Esophagus muscularis mucosa (tissue), 4 donors: ENCODE results near the gene RAI14. TPM values are rescaled to one million over a fixed set of nuclear protein-coding genes. Genes with fewer than 3 reads are reported as not detected.

Experiments
- DNase-seq: peaks from one replicate; pipeline ENCODE4 v3.0.0-alpha.2; 2017; ENCODE audit errors: extremely low spot score
- H3K27ac ChIP-seq, 4 donors: fragments of 200-600 bp; sonication (generic); replicated peaks in 1 of 4; 1 replicate in 3 of 4; 2 replicates in 1 of 4; pipeline ENCODE4 v1.5.1; 2016 to 2019; ENCODE audit warnings: mild to moderate bottlenecking in 1 of 4
- H3K27me3 ChIP-seq, 4 donors: fragments of 200-600 bp; sonication (generic); one replicate each; pipeline versions ENCODE4 v1.5.1 to v1.6.0; 2016 to 2019
- H3K36me3 ChIP-seq, 4 donors: fragments of 200-600 bp; sonication (generic); one replicate each; pipeline ENCODE4 v1.5.1; 2016 to 2019
- H3K4me1 ChIP-seq, 4 donors: fragments of 200-600 bp; sonication (generic); one replicate each; pipeline ENCODE4 v1.5.1; 2016 to 2019
- H3K4me3 ChIP-seq, 4 donors: fragments of 200-600 bp; sonication (generic); 1 replicate in 2 of 4; 2 replicates in 2 of 4; pipeline ENCODE4 v1.5.1; 2016 to 2019; ENCODE audit warnings: mild to moderate bottlenecking in 4 of 4, moderate library complexity in 1 of 4
- H3K9me3 ChIP-seq, 4 donors: fragments of 200-600 bp; sonication (generic); 1 replicate in 3 of 4; 2 replicates in 1 of 4; pipeline ENCODE4 v1.5.1; 2016 to 2019
- EP300 ChIP-seq: sonication (generic); formaldehyde crosslinking; IDR thresholded peaks from one replicate; pipeline ENCODE4 v1.6.1; 2017; ENCODE audit warnings: antibody characterized with exemption
- POLR2A ChIP-seq: fragments of 450-650 bp; IDR thresholded peaks from one replicate; pipeline ENCODE4 v1.6.1; 2017; ENCODE audit warnings: antibody characterized with exemption, moderate library complexity, mild to moderate bottlenecking, low read depth
- POLR2AphosphoS5 ChIP-seq, 2 donors: sonication (generic); formaldehyde crosslinking; IDR thresholded peaks; one replicate each; pipeline ENCODE4 v1.6.1; 2017; ENCODE audit warnings: antibody characterized with exemption in 2 of 2
- WGBS: methylation state at CpG from one replicate; pipeline ENCODE4 v1.1.5; 2018; 5-methylcytosine and 5-hydroxymethylcytosine counted together
- intact Hi-C: fragments of 100-400 bp; cut with DNase I; formaldehyde crosslinking; loops from one replicate; pipeline ENCODE4 v1.15.1; 2023
- total RNA-seq, 4 donors: library from RNA; depleted of rRNA; stranded (reverse); fragments of >200 nt; gene quantifications; one replicate each; pipeline versions ENCODE4 v1.1.0 to v1.2.1, GENCODE V29; 2016
- TF ChIP-seq, protein P1 (sequence below), 3 experiments: fragments of 200-600 bp in 2 of 3; fragments of 450-650 bp in 1 of 3; sonication (generic) in 2 of 3; IDR thresholded peaks; one replicate each; pipeline ENCODE4 v1.5.1; 2017 to 2019; ENCODE audit warnings: antibody characterized with exemption in 3 of 3, mild to moderate bottlenecking in 2 of 3, moderate library complexity in 1 of 3

Gene RAI14
- total RNA-seq, 4 donors from 2014 or later, result 57.3 to 76.4 (median 68.1) TPM

DNA sequence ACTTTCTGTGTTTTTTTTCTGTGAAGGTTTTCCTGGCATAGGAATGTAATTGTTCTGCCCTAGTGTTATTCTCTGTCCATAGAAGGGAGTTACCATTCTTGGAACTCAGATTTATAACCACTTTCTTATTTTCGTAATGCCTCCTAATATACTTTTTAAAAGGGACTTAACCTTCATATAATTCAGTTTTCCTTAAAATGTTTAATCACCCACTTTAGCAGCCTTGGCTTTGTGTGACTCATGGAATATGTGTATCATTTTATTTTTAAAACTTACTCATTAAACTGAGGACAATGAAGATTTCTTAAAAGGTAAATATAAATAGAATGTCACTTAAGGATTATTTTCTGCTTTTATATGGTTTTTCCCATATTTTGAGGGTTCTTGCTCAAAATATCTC is 50.0 kb downstream of the RAI14 start:
- no peak for DNase-seq
- intact Hi-C loops, result no loop called here
- TF ChIP-seq EP300, result no peak
- TF ChIP-seq, protein P1, sequence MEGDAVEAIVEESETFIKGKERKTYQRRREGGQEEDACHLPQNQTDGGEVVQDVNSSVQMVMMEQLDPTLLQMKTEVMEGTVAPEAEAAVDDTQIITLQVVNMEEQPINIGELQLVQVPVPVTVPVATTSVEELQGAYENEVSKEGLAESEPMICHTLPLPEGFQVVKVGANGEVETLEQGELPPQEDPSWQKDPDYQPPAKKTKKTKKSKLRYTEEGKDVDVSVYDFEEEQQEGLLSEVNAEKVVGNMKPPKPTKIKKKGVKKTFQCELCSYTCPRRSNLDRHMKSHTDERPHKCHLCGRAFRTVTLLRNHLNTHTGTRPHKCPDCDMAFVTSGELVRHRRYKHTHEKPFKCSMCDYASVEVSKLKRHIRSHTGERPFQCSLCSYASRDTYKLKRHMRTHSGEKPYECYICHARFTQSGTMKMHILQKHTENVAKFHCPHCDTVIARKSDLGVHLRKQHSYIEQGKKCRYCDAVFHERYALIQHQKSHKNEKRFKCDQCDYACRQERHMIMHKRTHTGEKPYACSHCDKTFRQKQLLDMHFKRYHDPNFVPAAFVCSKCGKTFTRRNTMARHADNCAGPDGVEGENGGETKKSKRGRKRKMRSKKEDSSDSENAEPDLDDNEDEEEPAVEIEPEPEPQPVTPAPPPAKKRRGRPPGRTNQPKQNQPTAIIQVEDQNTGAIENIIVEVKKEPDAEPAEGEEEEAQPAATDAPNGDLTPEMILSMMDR (IDR thresholded peaks at IDR 0.05), result no peak
- TF ChIP-seq POLR2AphosphoS5 (IDR thresholded peaks at IDR 0.05), result no peak
- TF ChIP-seq POLR2A, result no peak
- H3K4me3 ChIP-seq, result no peak overlapping the region
- WGBS, result 0% methylated on average over 1 of the region's 1 CpG
- H3K27me3 ChIP-seq, result no peaks in the 10 kb centered on the region
- H3K4me1 ChIP-seq, result peaks cover 0 to 54% (median 42%) of the 10 kb centered on the region in 4 donors
- peak overlapping the region in 2 of 4 donors; percentile 14 to 37 for H3K27ac ChIP-seq
- H3K36me3 ChIP-seq, result no peaks in the 10 kb centered on the region
- H3K9me3 ChIP-seq, result no peaks in the 10 kb centered on the region

DNA sequence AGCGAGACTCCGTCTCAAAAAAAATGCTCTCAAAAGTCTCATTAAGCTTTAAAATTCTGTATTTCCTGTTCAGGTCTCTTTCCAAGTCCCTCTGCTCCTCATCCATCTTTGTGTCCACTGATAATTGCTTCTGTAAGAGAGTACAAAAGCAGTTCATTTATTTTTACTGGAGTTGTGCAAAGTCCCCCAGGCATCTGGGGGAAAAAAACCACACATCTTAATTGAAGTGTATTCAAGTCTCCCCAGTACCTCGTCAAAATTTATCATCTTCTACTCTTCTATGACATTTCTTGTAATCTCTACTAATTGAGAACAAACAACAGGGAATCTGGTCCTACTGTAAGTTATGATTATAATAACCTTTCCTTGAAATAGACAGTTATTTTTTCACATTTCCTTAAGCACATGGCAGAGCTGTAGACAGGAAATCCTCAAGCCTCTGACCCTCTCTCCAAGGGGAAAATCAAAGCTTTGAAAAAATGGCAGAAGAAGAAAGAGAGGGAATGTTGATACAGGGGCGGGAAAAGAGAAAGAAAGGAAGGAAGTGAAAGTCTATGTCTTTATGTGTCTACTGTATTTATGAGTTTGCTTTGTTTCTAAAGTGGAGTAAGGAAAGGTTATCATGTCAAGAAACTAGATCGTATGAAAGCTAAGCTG is 51.5 kb downstream of the RAI14 start:
- Histone ChIP-seq H3K4me1 (peaks cover 0 to 54% (median 42%) of the 10 kb centered on the region in 4 donors), H3K27me3 (no peaks in the 10 kb centered on the region), H3K27ac (no peak overlapping the region), H3K4me3 (no peak overlapping the region), H3K9me3 (no peaks in the 10 kb centered on the region), H3K36me3 (no peaks in the 10 kb centered on the region)
- TF ChIP-seq POLR2A (no peak), EP300 (no peak), POLR2AphosphoS5 (IDR thresholded peaks at IDR 0.05) (no peak)
- TF ChIP-seq, protein P1 (IDR thresholded peaks at IDR 0.05), result no peak
- intact Hi-C loops, result no loop called here
- WGBS, result 69% methylated on average over 5 of the region's 5 CpGs
- no peak for DNase-seq

DNA sequence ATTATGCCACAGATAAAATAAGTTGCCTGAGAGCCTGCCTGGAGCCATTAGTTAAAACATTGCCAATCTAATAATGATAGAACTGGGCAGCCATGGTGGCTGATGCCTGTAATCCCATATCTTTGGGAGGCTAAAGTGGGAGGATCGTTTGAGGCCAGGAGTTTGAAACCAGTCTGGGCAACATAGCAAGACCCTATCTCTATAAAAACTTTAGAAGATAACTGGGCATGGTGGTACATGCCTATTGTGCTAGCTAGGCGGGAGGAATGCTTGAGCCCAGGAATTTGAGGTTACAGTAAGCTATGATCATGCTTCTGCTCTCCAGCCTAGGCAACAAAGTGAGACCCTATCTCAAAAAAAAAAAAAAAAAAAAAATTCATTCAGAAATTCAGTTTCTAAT is 52.6 kb downstream of the RAI14 start:
- intact Hi-C loops, result no loop called here
- WGBS, result 94% methylated on average over 2 of the region's 2 CpGs
- H3K9me3 ChIP-seq, result no peaks in the 10 kb centered on the region
- H3K36me3 ChIP-seq, result no peaks in the 10 kb centered on the region
- no peak overlapping the region for H3K4me3 ChIP-seq
- peak overlapping the region; percentile 67 to 79 (median 72) for H3K27ac ChIP-seq
- TF ChIP-seq POLR2A, result no peak
- TF ChIP-seq, protein P1 (IDR thresholded peaks at IDR 0.05), result no peak
- no peak for TF ChIP-seq EP300
- no peak for TF ChIP-seq POLR2AphosphoS5 (IDR thresholded peaks at IDR 0.05)
- DNase-seq, result no peak
- no peaks in the 10 kb centered on the region for H3K27me3 ChIP-seq
- H3K4me1 ChIP-seq, result peaks cover 0 to 49% (median 42%) of the 10 kb centered on the region in 4 donors

DNA sequence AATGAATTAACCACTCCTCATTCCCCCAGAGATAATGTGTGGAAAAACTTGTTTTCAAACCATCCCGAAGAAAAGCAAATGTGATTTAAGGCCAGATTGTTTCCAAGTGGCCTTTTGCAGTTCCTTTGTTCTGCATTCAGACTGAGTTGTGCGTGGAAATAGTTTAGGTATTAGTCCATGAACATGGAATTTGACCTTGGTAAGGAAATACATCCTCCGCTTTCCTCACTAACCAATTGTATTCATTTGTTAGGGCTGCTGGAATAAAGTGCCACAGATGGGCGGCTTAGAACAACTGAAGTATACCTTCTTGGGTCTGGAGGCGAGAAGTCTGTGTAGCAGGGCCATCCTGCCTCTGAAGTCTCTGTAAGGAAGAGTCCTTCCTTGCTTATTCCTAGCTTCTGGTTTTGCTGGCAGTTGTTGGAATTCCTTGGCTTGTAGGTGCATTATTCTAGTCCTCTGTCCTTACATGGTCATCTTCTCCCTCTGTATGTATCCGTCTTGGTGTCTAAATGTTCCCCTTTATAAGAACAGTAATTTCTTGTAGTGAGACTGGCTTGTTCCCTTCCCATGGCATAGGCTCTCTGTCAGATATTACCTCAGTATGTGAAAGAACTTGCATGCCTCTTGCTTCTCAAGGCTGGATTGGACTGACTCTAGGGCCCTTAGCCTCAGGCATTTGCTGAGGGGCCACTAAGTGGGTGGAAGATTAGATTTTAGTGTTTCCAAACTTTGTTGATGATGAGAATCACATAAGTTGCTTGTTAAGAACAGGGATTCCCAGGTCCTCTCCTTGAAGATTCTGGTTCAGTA is 53.9 kb downstream of the RAI14 start:
- Histone ChIP-seq H3K27ac (peak overlapping the region; percentile 67 to 79 (median 72)), H3K4me3 (no peak overlapping the region), H3K27me3 (no peaks in the 10 kb centered on the region), H3K4me1 (peaks cover 0 to 49% (median 42%) of the 10 kb centered on the region in 4 donors), H3K36me3 (no peaks in the 10 kb centered on the region), H3K9me3 (no peaks in the 10 kb centered on the region)
- TF ChIP-seq, protein P1 (IDR thresholded peaks at IDR 0.05), result no peak
- TF ChIP-seq POLR2A, result no peak
- peak; percentile 21 for TF ChIP-seq EP300
- peak; percentile 45 to 53 for TF ChIP-seq POLR2AphosphoS5 (IDR thresholded peaks at IDR 0.05)
- no peak for DNase-seq
- intact Hi-C loops, result no loop called here
- WGBS, result 56% methylated on average over 6 of the region's 6 CpGs
